ENCODE data around the gene AKT2.
"Not testable (repeated sequence)": the region's sequence is repeated elsewhere in the genome, so short reads cannot be mapped to it uniquely, and the experiment has no call there.

AKT2 gene

DNA sequence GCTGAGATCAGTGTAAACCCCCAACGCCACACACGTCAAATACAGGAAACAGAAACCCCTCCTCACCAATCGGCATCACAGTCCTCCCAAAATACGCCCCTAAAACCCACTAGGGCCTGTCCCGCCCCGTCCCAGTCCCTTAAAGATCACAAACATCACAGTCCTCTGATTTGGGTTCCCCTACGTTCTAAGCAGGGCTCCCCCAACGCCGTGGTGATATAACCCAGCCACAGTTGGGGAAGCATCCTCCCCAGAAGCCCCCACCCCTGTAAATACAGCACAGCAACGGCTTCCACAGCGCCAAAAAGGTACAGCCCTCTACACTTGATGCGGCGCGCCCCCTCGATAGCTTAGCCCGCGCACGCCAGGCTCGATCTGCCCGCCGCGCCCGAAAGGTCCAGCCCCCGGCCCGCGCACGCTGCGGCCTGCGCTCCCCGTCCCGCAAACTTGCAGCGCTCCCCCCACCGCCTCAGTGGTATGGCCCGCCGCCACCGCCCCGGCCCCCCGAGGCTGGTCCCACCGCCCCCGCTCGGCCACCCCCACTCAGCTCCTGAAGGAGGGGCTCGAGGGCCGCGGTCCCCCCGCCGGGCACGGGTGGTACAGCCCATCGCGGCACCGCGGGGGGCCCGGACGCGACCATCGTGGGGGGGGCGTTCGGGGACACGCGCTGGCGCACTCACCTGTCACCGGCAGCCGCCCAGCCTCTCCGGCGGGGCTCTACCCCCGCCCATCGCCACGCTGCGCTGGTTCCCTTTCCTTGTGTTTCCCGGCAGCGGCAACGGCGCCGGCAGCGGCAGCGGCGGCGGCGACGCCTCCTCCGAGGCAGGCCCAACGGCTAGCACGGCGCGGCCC lies at the start of gene AKT2:
Gene AKT2, minus strand, starts transcription at position 845 of the 852 bp plus-strand sequence. CDS start 20,078 bp downstream, outside the sequence.
- peak; percentile 54 for DNase-seq

GRCh38 chr19:40333083-40333482 lies 47.9 kb upstream of the AKT2 start:
- not testable (repeated sequence) for DNase-seq

DNA sequence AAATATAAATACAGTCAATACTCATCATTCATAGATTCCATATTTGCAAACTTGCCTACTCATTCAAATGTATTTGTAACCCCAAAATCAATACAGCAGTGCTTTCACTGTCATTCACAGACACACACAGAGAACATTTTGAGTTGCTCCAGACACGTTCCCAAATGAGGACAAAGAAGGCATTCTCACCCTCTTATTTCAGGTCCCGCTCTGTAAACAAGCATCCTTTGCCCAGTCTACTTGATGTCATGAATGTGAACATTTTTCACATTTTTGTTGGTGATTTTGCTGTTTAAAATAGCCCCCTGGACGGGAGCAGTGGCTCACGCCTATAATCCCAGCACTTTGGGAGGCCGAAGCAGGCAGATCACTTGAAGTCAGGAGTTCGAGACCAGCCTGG lies 47.5 kb upstream of the AKT2 start:
- DNase-seq = no peak

- DNase-seq = no peak
Measured at GRCh38 chr19:40331052-40331451, 45.9 kb upstream of the AKT2 start.

DNA sequence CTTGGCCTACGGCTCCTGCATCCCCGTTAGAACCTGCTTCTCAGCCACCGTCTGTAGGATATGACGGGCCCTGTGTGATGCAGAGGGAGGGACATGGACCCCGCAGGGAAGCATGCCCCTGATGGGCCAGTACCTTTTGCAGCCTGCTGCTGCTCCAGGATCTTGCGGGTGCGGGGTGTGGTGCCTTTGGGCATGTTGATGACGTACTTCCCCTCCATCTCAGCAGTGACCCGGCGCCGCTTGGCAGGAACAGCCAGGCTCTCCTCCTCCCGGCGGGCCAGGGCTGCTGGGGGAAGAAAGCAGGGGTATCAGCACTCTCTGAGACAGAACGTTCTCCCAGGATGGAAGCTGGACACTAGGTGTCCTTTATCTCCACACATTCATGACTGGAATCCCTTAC lies 41.1 kb upstream of the AKT2 start:
- DNase-seq = no peak

DNA sequence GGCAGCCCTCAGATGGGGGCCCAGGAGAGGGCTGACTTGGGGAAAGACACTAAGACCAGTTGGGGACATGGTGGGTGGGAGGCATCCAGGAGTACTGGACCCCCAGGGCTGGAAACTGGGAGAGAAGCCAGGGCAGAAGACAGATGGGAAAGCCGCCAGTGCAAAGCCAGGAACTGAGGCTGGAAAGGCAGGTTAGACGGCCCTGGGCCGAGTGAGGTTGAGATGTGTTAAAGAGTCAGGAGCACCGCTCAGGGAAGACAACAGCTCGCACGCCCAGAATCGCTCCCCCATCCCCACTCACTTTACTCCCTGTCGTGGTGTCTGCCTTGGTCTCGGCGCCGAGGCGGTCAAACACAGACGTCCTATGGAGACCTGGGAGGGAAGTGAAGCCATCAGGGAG lies 38.6 kb upstream of the AKT2 start:
- no peak for DNase-seq

DNA sequence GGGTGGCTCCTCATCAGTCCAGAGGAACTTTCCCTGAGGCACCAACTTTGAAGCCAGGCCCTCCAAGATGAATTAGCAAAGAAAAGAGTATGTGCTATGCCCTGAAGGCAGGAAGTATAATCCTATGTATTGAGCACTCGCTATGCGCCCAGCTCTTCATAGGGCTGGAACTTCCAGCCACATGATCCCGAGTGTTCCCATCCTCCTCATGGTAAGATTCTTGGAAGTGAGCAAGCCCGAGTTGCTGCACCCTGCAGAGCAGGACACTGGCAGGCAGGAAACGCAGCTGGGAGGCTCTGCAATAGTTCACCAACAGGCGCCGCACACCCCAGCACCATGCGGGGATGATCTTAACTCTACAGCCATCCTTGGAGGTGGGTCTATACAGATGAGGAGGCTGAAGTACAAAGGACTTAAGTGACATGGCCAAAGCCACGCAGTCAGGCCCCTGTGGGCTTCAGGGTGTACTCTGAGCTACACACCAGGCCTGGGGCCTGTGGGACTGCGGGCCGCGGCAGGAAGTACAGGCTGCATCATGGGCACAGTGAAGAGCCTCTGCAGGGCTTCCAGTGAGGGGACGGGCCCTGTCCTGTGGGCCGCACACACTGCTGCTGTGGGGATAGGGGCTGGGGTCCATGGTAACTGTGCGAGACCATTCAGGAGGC lies 37.9 kb upstream of the AKT2 start:
- peak; percentile 63 for DNase-seq

DNA sequence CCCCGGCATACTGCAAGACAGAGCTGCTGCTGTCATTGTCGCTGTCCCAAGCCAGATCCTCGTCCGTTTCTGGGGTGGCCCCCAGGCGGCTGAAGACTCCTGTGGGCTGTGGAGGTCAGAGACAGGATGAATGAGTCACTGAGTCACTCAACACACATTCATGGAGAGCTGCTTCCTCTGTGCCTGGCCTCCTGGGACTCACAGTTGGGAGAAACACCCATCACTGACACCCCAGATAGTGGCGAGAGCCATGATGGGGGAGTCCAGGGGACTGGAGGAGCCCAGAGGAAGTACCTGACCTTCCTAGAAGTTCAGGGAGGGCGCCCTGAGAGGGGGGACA lies 37.1 kb upstream of the AKT2 start:
- DNase-seq = peak; percentile 66

- no peak for DNase-seq
Measured at GRCh38 chr19:40321566-40322270, 36.6 kb upstream of the AKT2 start.

- no peak for DNase-seq
Measured at GRCh38 chr19:40321076-40321475, 35.9 kb upstream of the AKT2 start.

DNA sequence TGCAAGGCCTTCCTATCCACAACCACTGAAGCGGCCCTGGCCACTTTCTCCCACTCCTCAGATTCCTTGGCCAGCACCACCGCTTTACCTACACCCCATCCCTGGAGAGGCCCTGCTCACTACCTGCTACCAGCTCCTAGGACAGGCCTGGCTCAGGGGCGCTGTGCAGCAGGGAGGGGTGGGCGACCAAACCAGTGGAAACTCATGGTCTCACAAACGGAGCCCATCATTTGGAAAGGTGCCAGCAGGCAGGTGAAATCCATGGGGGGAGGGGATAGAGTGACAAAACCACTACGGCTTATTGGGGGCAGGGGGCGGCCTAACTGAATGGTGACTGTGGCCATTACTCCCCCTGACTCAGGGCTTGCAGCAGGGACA lies 35.4 kb upstream of the AKT2 start:
- no peak for DNase-seq

DNA sequence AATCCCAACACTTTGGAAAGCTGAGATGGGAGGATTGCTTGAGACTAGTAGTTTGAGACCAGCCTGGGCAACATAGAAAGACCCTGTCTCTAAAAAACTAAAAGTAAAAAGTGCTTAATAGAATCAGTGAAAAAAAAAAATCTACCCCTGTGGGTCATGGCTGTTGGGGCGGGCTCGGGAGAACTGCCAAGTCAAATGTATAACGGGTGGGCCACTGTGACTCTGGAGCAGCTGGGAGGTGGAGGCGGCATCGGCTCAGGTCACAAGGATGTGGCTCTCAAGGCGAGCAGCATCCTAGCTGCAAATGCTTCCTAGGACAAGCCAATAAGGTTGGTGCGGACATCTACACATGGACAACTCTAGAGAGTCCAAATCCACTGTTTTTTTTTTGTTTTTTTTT lies 32.2 kb upstream of the AKT2 start:
- no peak for DNase-seq

- DNase-seq = no peak
Measured at GRCh38 chr19:40315812-40316470, 30.8 kb upstream of the AKT2 start.

GRCh38 chr19:40314656-40315055 lies 29.5 kb upstream of the AKT2 start:
- DNase-seq = no peak

- no peak for DNase-seq
Measured at GRCh38 chr19:40313229-40313983, 28.3 kb upstream of the AKT2 start.

- DNase-seq = no peak
Measured at GRCh38 chr19:40312533-40312932, 27.4 kb upstream of the AKT2 start.

DNA sequence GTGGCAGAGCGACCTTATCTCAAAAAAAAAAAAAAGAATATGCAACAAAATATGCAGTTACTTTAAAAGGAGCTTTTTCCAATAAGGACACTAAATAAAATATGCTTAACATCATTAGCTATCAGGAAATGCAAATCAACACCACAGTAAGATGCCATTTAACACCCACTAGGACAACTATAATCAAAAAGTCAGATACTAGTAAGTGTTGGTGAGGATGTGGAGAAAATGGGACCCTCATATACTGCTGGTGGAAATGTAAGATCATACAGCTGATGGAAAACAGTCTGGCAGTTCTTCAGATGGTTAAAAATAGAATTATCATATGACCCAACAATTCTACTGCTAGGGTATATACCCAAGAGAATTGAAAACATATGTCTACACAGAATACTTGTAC lies 24.5 kb upstream of the AKT2 start:
- DNase-seq = no peak

DNA sequence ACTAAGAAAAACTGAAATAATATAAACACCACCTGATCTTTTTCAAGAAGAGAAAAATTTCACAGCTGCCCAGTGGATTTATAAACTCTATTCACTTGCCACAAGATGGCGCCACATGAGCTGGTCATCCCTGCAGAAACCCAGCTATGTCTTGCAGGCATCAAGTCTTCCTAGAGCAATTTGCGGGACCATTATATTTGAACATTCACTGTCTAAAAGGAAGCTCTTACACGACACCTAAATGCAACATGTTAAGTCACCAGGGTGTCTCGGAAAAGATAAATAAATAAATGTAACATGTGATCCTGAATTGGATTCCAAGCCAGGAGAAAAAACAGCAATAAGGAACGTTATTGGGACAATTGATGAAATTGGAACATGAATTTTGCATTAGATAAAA lies 20.3 kb upstream of the AKT2 start:
- DNase-seq = peak; percentile 80

DNA sequence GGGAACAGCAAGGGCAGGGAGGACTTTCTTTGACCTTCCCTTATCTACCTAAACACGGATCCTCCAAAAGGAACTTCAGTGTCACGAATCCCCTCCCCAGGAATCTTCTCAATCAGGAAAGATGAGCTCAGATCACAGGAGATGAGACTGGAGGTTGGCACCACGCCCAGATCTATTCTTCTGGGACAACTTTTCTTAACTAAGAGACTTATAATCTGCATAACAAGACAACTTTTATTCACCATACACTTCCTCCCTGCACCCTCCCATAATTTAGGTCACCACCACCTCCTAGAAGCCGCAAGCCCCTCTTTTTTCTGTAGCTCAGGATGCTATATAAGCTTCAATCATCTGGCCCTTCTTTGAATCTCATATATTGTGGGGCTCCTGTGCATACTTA lies 19.2 kb upstream of the AKT2 start:
- DNase-seq = no peak

- DNase-seq = no peak
Measured at GRCh38 chr19:40303765-40304164, 18.6 kb upstream of the AKT2 start.

DNA sequence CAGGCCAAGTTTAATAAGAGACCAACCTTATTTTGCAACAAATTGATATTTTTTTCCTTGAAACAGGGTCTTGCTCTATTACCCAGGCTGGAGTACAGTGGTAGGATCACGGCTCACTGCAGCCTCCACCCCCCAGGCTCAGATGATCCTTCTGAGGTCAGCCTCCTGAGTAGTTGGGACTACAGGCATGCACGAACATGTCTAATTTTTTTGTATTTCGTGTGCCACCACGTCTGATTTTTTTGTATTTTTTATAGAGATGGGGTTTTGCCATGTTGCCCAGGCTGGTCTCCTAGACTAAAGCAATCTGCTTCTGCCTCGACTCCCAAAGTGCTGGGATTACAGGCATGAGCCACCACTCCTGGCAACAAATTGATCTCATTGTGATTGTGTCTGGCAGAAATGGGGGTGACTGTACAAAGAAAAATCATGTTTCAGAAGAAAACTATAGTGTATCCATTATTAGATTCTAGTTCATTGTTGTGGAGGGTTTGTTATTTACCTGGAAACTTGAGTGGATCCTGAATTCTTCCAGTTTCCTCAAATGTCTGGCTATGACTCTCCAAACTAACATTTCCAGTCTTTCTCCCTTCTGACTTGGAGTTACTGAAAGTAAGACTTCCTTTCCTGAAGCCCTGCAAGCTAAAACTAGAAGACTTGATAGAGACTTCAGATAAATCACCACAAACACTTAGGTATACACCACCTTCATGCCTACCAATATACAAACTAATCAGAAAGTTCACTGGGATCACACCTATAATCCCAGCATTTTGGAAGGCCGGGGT lies 17.3 kb upstream of the AKT2 start:
- no peak for DNase-seq

DNA sequence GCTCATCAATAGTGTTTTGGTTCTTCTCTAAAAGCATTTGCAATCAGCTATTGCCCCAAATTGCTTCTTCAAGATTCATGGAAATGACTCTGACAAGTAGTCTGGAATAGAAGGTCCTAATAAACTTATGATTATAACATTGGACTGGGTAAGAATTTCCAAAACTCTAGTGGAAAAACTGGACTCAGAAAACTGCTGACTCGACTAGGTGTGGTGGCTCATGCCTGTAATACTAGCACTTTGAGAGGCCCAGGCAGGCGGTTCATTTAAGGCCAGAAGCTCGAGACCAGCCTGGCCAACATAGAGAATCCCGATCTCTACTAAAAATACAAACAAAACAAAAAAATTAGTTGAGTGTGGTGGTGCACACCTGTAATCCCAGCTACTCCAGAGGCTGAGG lies 15.5 kb upstream of the AKT2 start:
- no peak for DNase-seq
